Measurements from ENCODE around the gene ACACB.

DNA sequence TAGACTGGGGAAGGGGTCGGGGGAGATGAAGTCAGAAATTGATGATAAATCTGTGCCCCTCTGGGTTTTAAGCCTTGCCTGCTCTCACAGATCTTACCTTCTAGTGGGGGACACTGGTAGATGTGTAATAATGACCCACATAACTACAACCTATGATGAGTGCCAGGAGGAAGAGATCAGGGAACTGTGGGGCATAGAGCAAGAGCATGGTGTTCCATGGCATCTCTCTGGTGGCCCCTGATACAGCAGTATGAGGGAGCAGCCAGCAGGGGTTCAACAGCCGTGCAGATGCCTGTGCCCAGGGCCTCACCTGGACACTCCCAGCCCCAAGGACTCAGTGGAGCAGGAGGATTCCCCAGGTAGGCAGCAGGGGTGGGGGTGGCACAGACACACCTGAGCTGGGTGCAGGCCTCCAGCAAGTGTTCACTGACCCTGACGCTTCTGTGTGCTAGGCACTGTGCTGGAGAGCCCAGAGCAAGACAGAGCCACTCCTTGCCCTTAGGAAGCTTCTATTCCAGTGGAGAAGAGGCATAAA is 5.0 kb downstream of the ACACB start:
- TF ChIP-seq CTCF (IDR thresholded peaks at IDR 0.05) (no peak), POLR2A (IDR thresholded peaks at IDR 0.05) (no peak)

Data from heart left ventricle (tissue), 13 donors.